Memory B cell (primary cell): ENCODE measurements around the gene RRAS.

Source experiments
- ATAC-seq: fragments of 150-1000 bp; cut with Tn5 transposase; 2 replicates; pipeline ENCODE4 v1.10.0; 2021; ENCODE audit warnings: low read depth, mild to moderate bottlenecking, moderate library complexity
- DNase-seq, 2 donors: peaks; one replicate each; pipeline ENCODE4 v3.0.0; 2022; ENCODE audit warnings: low spot score in 2 of 2
- H3K27ac Mint-ChIP-seq: one replicate; pipeline ENCODE4 v1.8.0; 2022; ENCODE audit warnings: mild to moderate bottlenecking, moderate library complexity, mixed read lengths
- H3K27me3 Mint-ChIP-seq: one replicate; pipeline ENCODE4 v1.8.0; 2022; ENCODE audit warnings: mixed read lengths
- H3K36me3 Mint-ChIP-seq: one replicate; pipeline ENCODE4 v1.8.0; 2022; ENCODE audit warnings: mild to moderate bottlenecking, mixed read lengths
- H3K4me1 Mint-ChIP-seq: one replicate; pipeline ENCODE4 v1.8.0; 2022; ENCODE audit warnings: mixed read lengths
- H3K4me3 Mint-ChIP-seq: one replicate; pipeline ENCODE4 v1.8.0; 2022; ENCODE audit warnings: mild to moderate bottlenecking, moderate library complexity, mixed read lengths
- H3K9me3 Mint-ChIP-seq: one replicate; pipeline ENCODE4 v1.8.0; 2022; ENCODE audit warnings: mixed read lengths

The RRAS gene

GRCh38 chr19:49665351-49666119, 25.6 kb upstream of the RRAS start, which contains the start of the genes BCL2L12 and IRF3:
BCL2L12 (plus strand) TSS chr19:49665933; CDS start chr19:49666693, 760 bp downstream.
IRF3 (minus strand) TSS chr19:49665857; CDS start chr19:49664838, 1,019 bp downstream.
- Mint-ChIP-seq H3K36me3 (peaks cover 7% of the 10 kb centered on the region), H3K4me3 (peak within 1 kb of the TSS; percentile 95), H3K4me1 (peaks cover 27% of the 10 kb centered on the region), H3K27me3 (no peaks in the 10 kb centered on the region), H3K9me3 (no peaks in the 10 kb centered on the region), H3K27ac (peak within 1 kb of the TSS; percentile 90)
- ATAC-seq = peak; percentile 90
- DNase-seq = peak; percentile 99 to 100

GRCh38 chr19:49665036-49665350, 25.1 kb upstream of the RRAS start:
- no peak for DNase-seq
- Mint-ChIP-seq H3K4me1 (peaks cover 27% of the 10 kb centered on the region), H3K27me3 (no peaks in the 10 kb centered on the region), H3K4me3 (peak overlapping the region; percentile 95), H3K36me3 (peaks cover 7% of the 10 kb centered on the region), H3K27ac (peak overlapping the region; percentile 90), H3K9me3 (no peaks in the 10 kb centered on the region)
- ATAC-seq = no peak

- DNase-seq (peak; percentile 76 to 80), ATAC-seq (peak; percentile 55)
- Mint-ChIP-seq H3K27me3 (no peaks in the 10 kb centered on the region), H3K4me3 (peak overlapping the region; percentile 95), H3K9me3 (no peaks in the 10 kb centered on the region), H3K27ac (peak overlapping the region; percentile 90), H3K36me3 (peaks cover 7% of the 10 kb centered on the region), H3K4me1 (peaks cover 27% of the 10 kb centered on the region)
Measured at GRCh38 chr19:49664171-49665035, 24.5 kb upstream of the RRAS start.

GRCh38 chr19:49663224-49663623, 23.3 kb upstream of the RRAS start:
- ATAC-seq = no peak
- H3K27me3 Mint-ChIP-seq = no peaks in the 10 kb centered on the region
- DNase-seq = no peak
- H3K36me3 Mint-ChIP-seq = peaks cover 10% of the 10 kb centered on the region
- H3K27ac Mint-ChIP-seq = peak overlapping the region; percentile 90
- H3K4me3 Mint-ChIP-seq = peak overlapping the region; percentile 37
- no peaks in the 10 kb centered on the region for H3K9me3 Mint-ChIP-seq
- H3K4me1 Mint-ChIP-seq = peaks cover 27% of the 10 kb centered on the region

- Mint-ChIP-seq H3K27ac (no peak overlapping the region), H3K27me3 (no peaks in the 10 kb centered on the region), H3K9me3 (no peaks in the 10 kb centered on the region), H3K4me3 (no peak overlapping the region), H3K36me3 (peaks cover 13% of the 10 kb centered on the region), H3K4me1 (peaks cover 26% of the 10 kb centered on the region)
- DNase-seq (no peak), ATAC-seq (no peak)
Measured at GRCh38 chr19:49662011-49662410, 22.1 kb upstream of the RRAS start.

- no peak overlapping the region for H3K27ac Mint-ChIP-seq
- no peak for ATAC-seq
- H3K4me1 Mint-ChIP-seq = peaks cover 17% of the 10 kb centered on the region
- H3K4me3 Mint-ChIP-seq = no peak overlapping the region
- DNase-seq = no peak
- peaks cover 13% of the 10 kb centered on the region for H3K36me3 Mint-ChIP-seq
- no peaks in the 10 kb centered on the region for H3K27me3 Mint-ChIP-seq
- H3K9me3 Mint-ChIP-seq = no peaks in the 10 kb centered on the region
Measured at GRCh38 chr19:49660338-49660961, 20.5 kb upstream of the RRAS start.

- Mint-ChIP-seq H3K4me3 (no peak overlapping the region), H3K4me1 (peaks cover 8% of the 10 kb centered on the region), H3K36me3 (peaks cover 19% of the 10 kb centered on the region), H3K27me3 (no peaks in the 10 kb centered on the region), H3K9me3 (no peaks in the 10 kb centered on the region), H3K27ac (no peak overlapping the region)
- ATAC-seq (no peak), DNase-seq (no peak)
Measured at GRCh38 chr19:49658566-49659442, 18.9 kb upstream of the RRAS start.

GRCh38 chr19:49658139-49658517, 18.2 kb upstream of the RRAS start:
- H3K27ac Mint-ChIP-seq = no peak overlapping the region
- ATAC-seq (no peak), DNase-seq (no peak)
- H3K36me3 Mint-ChIP-seq = peaks cover 19% of the 10 kb centered on the region
- H3K4me3 Mint-ChIP-seq = no peak overlapping the region
- H3K4me1 Mint-ChIP-seq = peaks cover 8% of the 10 kb centered on the region
- H3K9me3 Mint-ChIP-seq = no peaks in the 10 kb centered on the region
- no peaks in the 10 kb centered on the region for H3K27me3 Mint-ChIP-seq

- H3K27ac Mint-ChIP-seq = no peak overlapping the region
- no peaks in the 10 kb centered on the region for H3K27me3 Mint-ChIP-seq
- no peak for ATAC-seq
- no peaks in the 10 kb centered on the region for H3K9me3 Mint-ChIP-seq
- no peak for DNase-seq
- H3K4me1 Mint-ChIP-seq = peaks cover 4% of the 10 kb centered on the region
- H3K36me3 Mint-ChIP-seq = peaks cover 20% of the 10 kb centered on the region
- no peak overlapping the region for H3K4me3 Mint-ChIP-seq
Measured at GRCh38 chr19:49657493-49658138, 17.7 kb upstream of the RRAS start.

- Mint-ChIP-seq H3K4me3 (no peak overlapping the region), H3K4me1 (peaks cover 3% of the 10 kb centered on the region), H3K9me3 (no peaks in the 10 kb centered on the region), H3K36me3 (peaks cover 20% of the 10 kb centered on the region), H3K27me3 (no peaks in the 10 kb centered on the region), H3K27ac (no peak overlapping the region)
- ATAC-seq (no peak), DNase-seq (no peak)
Measured at GRCh38 chr19:49656456-49657109, 16.6 kb upstream of the RRAS start.

- ATAC-seq = no peak
- Mint-ChIP-seq H3K36me3 (peaks cover 20% of the 10 kb centered on the region), H3K9me3 (no peaks in the 10 kb centered on the region), H3K27me3 (no peaks in the 10 kb centered on the region), H3K4me1 (peaks cover 3% of the 10 kb centered on the region), H3K4me3 (no peak overlapping the region), H3K27ac (peak overlapping the region; percentile 73)
- no peak for DNase-seq
Measured at GRCh38 chr19:49655570-49656455, 15.9 kb upstream of the RRAS start.

- peaks cover 3% of the 10 kb centered on the region for H3K4me1 Mint-ChIP-seq
- H3K36me3 Mint-ChIP-seq = peaks cover 20% of the 10 kb centered on the region
- H3K9me3 Mint-ChIP-seq = no peaks in the 10 kb centered on the region
- ATAC-seq = no peak
- no peaks in the 10 kb centered on the region for H3K27me3 Mint-ChIP-seq
- H3K4me3 Mint-ChIP-seq = no peak overlapping the region
- H3K27ac Mint-ChIP-seq = no peak overlapping the region
- no peak for DNase-seq
Measured at GRCh38 chr19:49654581-49654980, 14.6 kb upstream of the RRAS start.
